ENCODE data around the gene PTPRN2.

PTPRN2 gene

DNA sequence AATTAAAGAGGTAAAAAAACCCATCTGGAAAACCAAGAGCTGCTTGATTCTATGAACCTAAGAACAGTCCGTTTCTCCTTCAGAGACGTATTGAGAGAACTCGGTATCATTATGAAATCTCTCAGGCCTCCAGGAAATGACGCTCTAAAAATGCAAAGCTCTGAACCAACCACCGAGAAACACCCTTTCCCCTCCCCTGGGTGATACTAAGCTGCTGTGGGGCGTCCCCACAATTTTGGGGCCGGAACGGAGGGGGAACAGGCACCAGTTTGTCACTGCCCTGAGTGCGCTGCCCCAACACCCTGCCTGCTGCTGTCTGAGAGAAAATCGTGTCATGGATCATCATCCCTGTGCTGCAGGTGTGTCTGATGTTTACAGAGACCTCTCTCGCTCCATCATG is 741.4 kb downstream of the PTPRN2 start:
- DNase-seq (ENCODE audit: low read depth), result no peak

DNA sequence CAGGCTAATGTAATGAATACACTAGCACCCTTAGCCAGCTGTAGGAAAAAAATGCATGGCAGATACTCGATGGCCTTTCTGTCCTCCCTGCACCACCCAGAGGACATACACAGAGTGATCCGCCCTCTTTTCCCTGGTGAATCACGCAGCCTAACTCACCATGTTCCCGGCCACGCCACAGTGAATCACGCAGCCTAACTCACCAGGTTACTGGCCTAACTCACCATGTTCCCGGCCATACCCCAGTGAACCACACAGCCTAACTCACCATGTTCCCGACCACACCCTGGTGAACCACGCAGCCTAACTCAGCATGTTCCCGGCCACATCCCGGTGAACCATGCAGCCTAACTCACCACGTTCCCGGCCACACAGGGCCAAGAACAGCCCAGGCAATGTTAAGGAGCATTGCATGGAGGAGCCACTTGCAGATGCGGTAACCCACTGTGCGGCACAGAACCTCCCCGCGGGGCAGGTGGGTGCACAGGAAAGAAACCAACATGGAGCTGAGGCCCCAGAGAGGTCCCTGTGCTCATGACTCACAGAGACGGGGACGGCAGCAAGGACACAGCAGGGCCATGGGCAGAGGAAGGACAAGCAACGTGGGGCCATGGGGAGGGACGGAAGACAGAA is 742.3 kb downstream of the PTPRN2 start:
- DNase-seq (ENCODE audit: low read depth), result no peak

DNA sequence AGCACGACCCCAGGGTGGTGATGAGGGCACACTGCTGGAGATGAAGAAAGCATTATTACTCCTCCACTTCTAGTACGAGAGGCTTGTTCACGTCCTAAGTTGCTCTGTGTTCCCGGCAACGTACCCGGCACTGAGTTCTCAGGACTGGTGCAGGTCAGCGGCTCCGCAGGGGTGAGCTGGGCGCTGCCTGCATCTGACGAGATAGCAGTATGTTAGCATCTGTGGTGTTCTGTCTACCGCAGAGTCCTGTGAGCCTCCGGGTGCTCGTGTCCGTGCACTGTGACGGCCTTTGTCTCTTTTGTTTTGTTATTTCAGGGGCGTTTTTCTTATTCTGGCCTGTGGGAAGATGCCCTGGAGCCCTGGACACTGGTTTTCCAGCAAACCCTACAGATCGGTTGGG is 743.0 kb downstream of the PTPRN2 start:
- no peak for DNase-seq (ENCODE audit: low read depth)

- no peak for DNase-seq (ENCODE audit: low read depth)
Observed at GRCh38 chr7:157844141-157844540, 743.5 kb downstream of the PTPRN2 start.

DNA sequence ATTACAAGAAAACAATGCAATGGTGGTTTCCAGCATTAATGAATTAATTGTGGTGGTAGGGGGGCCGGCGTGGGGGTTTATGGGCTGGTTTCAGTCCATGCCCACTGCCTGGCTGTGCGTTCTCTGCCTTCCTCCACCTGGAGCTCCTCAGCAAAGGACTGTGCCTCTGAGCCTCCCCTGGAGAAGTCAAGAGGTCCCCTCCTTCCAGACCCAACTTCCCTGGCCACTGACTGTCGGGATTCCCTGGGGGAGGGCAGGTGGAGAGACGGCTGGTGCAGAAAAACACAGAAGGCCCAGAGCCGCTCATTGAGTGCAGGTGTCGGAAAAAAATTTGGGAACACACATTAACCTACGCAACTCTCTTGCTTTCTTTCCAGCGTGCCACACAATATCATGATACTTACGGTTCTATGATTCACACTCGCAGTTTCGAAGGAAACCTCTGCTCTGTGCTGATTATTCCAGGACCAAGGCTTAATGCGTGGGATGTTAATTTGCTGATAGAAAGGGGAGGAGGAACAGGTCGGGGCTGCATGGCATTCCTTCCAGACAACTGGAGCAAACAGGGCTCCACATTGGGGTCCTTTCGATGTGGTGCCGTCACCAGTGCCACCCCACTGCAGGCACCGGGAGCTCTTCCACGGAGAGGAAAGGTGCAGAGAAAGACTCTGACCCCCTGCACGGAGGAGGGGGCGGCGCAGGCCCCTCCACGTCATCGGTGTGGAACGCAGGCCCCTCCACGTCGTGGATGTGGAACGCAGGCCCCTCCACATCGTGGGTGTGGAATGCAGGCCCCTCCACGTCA is 744.1 kb downstream of the PTPRN2 start:
- DNase-seq (ENCODE audit: low read depth), result no peak

GRCh38 chr7:157841773-157842370 is 745.8 kb downstream of the PTPRN2 start:
- no peak for DNase-seq (ENCODE audit: low read depth)

DNA sequence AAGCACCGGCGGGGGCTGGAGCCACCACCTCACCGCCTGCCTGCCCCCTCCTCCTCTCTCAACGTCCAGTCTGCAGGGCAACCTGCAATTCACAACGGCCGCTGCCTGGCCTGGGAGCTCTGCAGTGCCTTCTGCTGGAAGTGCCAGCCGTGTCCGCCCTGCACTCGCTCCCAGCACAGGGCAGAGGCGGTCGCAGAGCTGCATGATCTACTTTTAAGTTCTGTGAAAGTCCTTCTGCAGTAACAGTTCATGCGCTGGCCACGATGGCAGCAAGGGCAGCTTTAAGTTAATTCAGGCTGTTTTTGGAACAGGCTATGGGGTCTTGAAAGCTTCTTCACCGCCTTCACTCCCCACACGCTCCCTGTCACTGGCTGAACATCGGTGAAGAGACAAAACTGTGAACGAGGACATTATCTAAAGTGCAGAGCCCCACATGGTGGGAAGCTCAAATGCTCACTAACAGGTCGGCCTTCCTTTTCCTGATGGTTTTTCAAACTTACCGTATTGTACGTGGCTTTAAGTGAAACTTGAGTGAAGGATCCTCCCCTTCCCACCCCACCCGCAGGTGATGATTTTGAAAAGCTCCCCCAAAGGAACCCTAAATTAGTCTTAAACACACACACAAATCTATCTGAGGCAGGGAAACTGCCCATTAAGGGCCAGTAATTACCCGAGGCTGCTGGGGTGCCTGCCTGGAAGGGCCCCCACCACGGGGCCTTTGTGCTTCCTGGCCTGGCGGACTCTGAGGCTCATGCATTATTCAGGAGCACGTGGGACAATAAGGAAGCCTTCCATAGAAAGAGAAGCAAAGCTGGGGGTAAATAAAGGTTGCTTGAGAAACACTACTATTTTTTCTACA is 746.5 kb downstream of the PTPRN2 start:
- DNase-seq (ENCODE audit: low read depth), result no peak

GRCh38 chr7:157840174-157840913 is 747.3 kb downstream of the PTPRN2 start:
- no peak for DNase-seq (ENCODE audit: low read depth)

- DNase-seq (ENCODE audit: low read depth), result no peak
Observed at GRCh38 chr7:157839672-157840167, 747.9 kb downstream of the PTPRN2 start.

GRCh38 chr7:157839226-157839625 is 748.4 kb downstream of the PTPRN2 start:
- DNase-seq (ENCODE audit: low read depth), result no peak

- DNase-seq (ENCODE audit: low read depth), result no peak
Observed at GRCh38 chr7:157837561-157837960, 750.1 kb downstream of the PTPRN2 start.

DNA sequence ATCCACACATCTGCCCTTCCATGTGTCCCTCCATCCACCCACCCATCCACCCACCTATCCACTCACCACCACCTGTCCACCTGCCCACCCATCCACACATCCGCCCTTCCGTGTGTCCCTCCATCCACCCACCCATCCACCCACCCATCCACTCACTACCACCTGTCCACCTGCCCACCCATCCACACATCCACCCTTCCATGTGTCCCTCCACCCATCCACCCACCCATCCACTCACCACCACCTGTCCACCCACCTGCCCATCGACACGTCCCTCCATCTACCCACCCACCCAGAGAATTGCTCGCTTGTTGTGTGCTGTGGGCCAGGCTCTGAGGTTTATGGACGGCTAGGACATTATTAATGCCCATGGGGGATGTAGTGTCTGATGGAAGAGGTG is 750.6 kb downstream of the PTPRN2 start:
- DNase-seq (ENCODE audit: low read depth), result no peak

DNA sequence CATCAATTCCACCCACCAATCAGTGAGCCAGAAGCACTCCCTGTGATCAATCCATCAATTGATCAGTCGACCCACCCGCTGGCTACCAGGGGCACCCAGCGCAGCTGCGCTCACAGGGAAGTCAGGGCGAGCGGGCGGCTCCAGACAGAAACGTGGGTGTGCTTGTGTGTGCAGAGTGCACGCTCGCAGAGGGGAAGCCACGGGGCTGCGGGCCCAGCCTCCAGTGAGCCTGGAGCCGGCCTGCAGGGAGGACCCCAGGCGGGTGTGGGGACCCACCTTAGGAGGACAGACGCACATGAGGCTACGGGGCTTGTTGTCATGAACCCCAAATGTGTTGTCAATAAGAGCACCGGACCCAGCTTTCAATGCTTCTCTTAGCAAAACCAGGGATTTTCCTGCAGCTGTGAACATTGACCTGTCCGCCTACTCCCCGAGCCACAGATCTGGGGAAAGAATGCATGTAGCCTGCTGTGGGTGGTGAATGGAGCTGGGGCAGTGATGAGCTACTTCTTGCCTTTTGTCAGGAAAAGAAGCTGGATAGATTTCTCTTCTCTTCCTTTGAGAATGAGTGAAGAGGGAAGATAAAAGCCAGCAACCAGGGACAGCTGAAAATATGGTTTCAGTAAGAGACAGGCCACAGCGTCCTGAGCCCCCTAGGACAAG is 753.0 kb downstream of the PTPRN2 start:
- DNase-seq (ENCODE audit: low read depth), result no peak

GRCh38 chr7:157832866-157833607 is 754.6 kb downstream of the PTPRN2 start:
- no peak for DNase-seq (ENCODE audit: low read depth)

DNA sequence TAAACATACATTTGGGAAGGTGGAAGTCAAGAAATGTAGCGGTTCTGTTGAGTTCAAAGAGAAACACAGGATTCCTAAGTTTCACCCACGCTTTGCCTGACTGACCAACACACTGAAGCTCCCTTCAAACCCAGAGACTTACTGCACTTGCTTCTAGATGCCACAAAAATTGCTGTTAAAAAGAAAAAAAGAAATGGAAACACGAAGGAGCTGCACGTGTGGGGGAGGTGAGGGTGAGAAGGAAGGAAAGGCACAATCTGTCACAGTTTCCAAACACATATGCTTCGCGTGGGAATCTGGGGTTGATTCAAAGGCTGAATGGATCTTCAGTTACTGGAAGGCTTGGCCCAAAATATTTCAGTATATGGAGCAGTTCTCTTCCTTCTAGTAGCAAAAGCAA is 755.2 kb downstream of the PTPRN2 start:
- no peak for DNase-seq (ENCODE audit: low read depth)

DNA sequence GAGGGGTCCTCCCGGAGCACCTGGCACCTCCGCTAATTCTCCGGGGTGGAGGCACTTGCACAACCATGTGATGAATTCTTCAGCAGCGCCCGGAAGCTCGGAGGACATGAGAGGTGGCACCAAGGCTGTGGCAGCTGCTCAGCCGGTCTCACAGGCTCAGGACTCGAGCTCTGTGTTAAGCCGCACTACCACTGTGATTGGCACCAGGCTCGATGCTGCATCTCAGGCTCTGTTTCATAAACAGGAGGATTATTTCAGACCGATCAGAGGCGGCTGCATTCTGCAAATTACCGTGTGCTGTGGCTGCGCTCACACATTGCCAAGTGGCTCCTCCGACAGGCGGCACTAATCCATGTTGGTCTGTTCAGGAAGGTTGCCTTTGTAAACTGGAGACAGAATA is 755.6 kb downstream of the PTPRN2 start:
- DNase-seq (ENCODE audit: low read depth), result no peak

DNA sequence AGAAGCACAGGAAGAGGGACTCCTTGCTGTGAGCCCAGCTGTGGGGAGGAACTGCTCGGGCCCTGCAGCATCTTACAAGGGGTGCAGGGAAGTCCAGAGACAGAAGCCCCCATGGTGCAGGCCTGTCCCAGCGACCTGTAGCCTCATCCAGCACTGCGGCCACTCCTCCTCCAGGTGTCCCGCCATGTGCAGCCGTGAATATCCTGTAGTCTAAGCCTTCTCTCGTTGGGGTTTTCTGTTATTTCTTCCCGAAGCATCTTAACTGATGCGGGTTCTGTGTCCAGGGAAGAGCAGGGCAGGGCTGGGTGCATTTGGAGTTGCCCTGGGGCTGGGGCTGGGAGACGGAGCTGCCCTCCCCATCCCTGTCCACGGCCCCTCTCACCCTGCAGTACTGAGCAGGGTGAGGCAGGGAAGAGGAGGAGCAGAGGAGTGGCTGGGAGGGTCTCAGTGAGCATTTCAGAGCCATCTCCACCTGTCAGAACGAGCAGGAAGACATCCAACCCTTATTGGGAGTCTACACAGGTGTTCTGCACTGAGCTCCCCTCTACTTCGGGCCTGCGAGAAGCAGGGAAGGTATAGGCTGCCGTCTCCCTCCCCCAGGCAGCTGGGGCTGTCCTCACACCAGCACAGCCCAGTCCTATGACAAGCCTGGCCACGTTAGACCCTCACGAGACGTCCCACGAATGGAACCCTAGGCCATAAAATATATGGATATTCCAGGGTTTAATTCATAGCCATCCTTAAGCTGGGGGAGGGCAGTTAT is 756.3 kb downstream of the PTPRN2 start:
- DNase-seq (ENCODE audit: low read depth), result no peak

GRCh38 chr7:157830331-157830730 is 757.3 kb downstream of the PTPRN2 start:
- no peak for DNase-seq (ENCODE audit: low read depth)

DNA sequence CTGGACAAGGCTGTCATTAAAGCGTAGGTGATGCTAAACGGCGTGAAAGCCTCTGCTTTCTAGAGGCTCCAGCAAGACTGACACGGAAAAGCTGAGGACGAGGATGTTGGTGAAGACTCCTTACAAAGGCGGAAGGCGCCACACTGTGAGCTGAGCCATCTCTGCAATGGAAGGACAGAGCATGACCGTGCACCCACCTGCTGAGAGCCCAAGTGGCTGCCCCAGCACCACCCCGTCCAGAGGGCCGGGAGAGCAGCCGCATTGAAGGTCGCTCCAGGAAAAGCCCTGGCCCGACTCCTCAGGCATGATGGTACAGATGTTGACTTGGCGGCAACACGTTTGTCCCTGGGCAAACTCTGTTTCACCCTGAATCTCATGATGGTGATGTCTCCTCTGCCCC is 758.1 kb downstream of the PTPRN2 start:
- DNase-seq (ENCODE audit: low read depth), result no peak
